ENCODE results near the gene TTC7B. TPM values are rescaled to one million over a fixed set of nuclear protein-coding genes. Genes with fewer than 3 reads are reported as not detected.

The TTC7B gene
- total and polyA plus RNA-seq, 9 of the 15 experiments (the other 6 are each of a cell fraction or from before 2014, with no cell fraction given), result 2.2 to 77.2 (median 36.7) TPM

- TF ChIP-seq, protein P1, sequence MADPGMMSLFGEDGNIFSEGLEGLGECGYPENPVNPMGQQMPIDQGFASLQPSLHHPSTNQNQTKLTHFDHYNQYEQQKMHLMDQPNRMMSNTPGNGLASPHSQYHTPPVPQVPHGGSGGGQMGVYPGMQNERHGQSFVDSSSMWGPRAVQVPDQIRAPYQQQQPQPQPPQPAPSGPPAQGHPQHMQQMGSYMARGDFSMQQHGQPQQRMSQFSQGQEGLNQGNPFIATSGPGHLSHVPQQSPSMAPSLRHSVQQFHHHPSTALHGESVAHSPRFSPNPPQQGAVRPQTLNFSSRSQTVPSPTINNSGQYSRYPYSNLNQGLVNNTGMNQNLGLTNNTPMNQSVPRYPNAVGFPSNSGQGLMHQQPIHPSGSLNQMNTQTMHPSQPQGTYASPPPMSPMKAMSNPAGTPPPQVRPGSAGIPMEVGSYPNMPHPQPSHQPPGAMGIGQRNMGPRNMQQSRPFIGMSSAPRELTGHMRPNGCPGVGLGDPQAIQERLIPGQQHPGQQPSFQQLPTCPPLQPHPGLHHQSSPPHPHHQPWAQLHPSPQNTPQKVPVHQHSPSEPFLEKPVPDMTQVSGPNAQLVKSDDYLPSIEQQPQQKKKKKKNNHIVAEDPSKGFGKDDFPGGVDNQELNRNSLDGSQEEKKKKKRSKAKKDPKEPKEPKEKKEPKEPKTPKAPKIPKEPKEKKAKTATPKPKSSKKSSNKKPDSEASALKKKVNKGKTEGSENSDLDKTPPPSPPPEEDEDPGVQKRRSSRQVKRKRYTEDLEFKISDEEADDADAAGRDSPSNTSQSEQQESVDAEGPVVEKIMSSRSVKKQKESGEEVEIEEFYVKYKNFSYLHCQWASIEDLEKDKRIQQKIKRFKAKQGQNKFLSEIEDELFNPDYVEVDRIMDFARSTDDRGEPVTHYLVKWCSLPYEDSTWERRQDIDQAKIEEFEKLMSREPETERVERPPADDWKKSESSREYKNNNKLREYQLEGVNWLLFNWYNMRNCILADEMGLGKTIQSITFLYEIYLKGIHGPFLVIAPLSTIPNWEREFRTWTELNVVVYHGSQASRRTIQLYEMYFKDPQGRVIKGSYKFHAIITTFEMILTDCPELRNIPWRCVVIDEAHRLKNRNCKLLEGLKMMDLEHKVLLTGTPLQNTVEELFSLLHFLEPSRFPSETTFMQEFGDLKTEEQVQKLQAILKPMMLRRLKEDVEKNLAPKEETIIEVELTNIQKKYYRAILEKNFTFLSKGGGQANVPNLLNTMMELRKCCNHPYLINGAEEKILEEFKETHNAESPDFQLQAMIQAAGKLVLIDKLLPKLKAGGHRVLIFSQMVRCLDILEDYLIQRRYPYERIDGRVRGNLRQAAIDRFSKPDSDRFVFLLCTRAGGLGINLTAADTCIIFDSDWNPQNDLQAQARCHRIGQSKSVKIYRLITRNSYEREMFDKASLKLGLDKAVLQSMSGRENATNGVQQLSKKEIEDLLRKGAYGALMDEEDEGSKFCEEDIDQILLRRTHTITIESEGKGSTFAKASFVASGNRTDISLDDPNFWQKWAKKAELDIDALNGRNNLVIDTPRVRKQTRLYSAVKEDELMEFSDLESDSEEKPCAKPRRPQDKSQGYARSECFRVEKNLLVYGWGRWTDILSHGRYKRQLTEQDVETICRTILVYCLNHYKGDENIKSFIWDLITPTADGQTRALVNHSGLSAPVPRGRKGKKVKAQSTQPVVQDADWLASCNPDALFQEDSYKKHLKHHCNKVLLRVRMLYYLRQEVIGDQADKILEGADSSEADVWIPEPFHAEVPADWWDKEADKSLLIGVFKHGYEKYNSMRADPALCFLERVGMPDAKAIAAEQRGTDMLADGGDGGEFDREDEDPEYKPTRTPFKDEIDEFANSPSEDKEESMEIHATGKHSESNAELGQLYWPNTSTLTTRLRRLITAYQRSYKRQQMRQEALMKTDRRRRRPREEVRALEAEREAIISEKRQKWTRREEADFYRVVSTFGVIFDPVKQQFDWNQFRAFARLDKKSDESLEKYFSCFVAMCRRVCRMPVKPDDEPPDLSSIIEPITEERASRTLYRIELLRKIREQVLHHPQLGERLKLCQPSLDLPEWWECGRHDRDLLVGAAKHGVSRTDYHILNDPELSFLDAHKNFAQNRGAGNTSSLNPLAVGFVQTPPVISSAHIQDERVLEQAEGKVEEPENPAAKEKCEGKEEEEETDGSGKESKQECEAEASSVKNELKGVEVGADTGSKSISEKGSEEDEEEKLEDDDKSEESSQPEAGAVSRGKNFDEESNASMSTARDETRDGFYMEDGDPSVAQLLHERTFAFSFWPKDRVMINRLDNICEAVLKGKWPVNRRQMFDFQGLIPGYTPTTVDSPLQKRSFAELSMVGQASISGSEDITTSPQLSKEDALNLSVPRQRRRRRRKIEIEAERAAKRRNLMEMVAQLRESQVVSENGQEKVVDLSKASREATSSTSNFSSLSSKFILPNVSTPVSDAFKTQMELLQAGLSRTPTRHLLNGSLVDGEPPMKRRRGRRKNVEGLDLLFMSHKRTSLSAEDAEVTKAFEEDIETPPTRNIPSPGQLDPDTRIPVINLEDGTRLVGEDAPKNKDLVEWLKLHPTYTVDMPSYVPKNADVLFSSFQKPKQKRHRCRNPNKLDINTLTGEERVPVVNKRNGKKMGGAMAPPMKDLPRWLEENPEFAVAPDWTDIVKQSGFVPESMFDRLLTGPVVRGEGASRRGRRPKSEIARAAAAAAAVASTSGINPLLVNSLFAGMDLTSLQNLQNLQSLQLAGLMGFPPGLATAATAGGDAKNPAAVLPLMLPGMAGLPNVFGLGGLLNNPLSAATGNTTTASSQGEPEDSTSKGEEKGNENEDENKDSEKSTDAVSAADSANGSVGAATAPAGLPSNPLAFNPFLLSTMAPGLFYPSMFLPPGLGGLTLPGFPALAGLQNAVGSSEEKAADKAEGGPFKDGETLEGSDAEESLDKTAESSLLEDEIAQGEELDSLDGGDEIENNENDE (IDR thresholded peaks at IDR 0.05; ENCODE audit: low read depth, low read length), result no peak
- TF ChIP-seq RBM25 (IDR thresholded peaks at IDR 0.05; ENCODE audit: low read depth, low read length, severe bottlenecking), result no peak
- TF ChIP-seq BDP1 (IDR thresholded peaks at IDR 0.05; ENCODE audit: insufficient read depth, insufficient read length), result no peak
- no peak for TF ChIP-seq NFE2 (IDR thresholded peaks at IDR 0.05; ENCODE audit: low read depth)
- TF ChIP-seq MAFK (IDR thresholded peaks at IDR 0.05; ENCODE audit: low read length), result no peak
Measured at GRCh38 chr14:90678420-90678819, 137.8 kb downstream of the TTC7B start (continued).

All from K562 (cell line).